HAP-1 (cell line): Measurements from ENCODE around the gene ATF2.
A peak's percentile ranks its signal among the peaks of the same experiment; 100 is the strongest.

Experiments used
- DNase-seq, 2 experiments: peaks; one replicate each; pipeline ENCODE4 v3.0.0-alpha.2; 2016 to 2020; ENCODE audit warnings: low spot score in 2 of 2
- H3K27me3 ChIP-seq: fragments of 250-450 bp; sonication (Bioruptor Pico); 2 replicates; pipeline ENCODE4 v1.5.1; 2020; ENCODE audit warnings: low read depth, mild to moderate bottlenecking, moderate library complexity
- H3K36me3 ChIP-seq: fragments of 250-450 bp; sonication (Bioruptor Pico); replicated peaks from 2 replicates; pipeline ENCODE4 v1.5.1; 2020; ENCODE audit warnings: mild to moderate bottlenecking
- H3K4me1 ChIP-seq: fragments of 250-450 bp; sonication (Bioruptor Pico); 2 replicates; pipeline ENCODE4 v1.5.1; 2020; ENCODE audit warnings: mild to moderate bottlenecking
- H3K4me3 ChIP-seq: fragments of 250-450 bp; sonication (Bioruptor Pico); 2 replicates; pipeline ENCODE4 v1.5.1; 2020; ENCODE audit warnings: mild to moderate bottlenecking, moderate library complexity
- H3K9me3 ChIP-seq: fragments of 250-450 bp; sonication (Bioruptor Pico); 2 replicates; pipeline ENCODE4 v1.5.1; 2020; ENCODE audit warnings: mild to moderate bottlenecking, moderate library complexity
- in situ Hi-C: fragments of 300-500 bp; cut with MboI; formaldehyde crosslinking; loops from 3 replicates; pipeline ENCODE4 v1.14.3; 2020; ENCODE audit warnings: low sequenced_read_pairs, inconsistent platforms, mixed read lengths

The ATF2 gene

DNA sequence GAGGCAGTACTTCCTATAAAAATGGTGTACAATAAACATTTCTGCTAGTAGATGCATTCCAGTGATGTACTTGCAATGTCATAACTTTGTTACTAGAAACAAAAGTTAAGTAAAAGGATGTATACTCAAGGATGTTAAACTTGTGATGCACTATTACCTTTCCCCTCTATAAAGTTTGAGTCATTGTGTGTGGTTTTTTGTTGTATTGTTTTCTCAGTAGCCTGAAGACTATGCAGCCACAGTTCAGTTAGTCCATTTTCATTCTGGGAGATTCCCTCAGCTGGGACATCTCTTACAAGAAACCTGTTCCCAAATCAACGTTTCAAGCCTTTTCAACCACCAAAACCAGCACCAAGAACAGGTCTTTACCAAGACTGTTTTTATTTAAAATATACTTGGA, 7.9 kb upstream of the ATF2 start:
- H3K4me1 ChIP-seq = peaks cover 7% of the 10 kb centered on the region
- in situ Hi-C loops = no loop called here

DNA sequence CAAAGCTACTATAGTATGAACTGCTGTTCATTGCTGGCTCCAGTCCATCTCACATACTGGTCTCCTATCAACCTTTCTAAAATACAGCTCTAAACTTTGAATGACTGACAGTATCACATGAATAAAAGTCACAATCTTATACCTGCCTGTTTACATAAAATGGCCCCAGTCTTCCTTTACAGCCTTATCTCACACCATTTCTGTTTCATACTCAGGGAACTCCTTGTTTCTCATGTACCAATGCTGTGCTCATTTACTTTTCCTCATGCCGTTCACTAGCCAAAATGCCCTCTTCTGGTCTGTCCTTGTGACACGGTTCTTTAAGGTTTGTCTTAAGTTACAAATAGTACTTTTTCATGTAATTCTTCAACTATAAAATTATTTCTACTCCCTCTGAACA, 7.3 kb upstream of the ATF2 start:
- Histone ChIP-seq H3K4me3 (no peak overlapping the region), H3K36me3 (peaks cover 45% of the 10 kb centered on the region), H3K9me3 (no peaks in the 10 kb centered on the region), H3K4me1 (peaks cover 7% of the 10 kb centered on the region), H3K27me3 (no peaks in the 10 kb centered on the region)
- in situ Hi-C loops = no loop called here
- no peak for DNase-seq

More for the DNA sequence above, 7.9 kb upstream of the ATF2 start:
- Histone ChIP-seq H3K36me3 (peaks cover 45% of the 10 kb centered on the region), H3K4me3 (no peak overlapping the region), H3K27me3 (no peaks in the 10 kb centered on the region), H3K9me3 (no peaks in the 10 kb centered on the region)
- no peak for DNase-seq

DNA sequence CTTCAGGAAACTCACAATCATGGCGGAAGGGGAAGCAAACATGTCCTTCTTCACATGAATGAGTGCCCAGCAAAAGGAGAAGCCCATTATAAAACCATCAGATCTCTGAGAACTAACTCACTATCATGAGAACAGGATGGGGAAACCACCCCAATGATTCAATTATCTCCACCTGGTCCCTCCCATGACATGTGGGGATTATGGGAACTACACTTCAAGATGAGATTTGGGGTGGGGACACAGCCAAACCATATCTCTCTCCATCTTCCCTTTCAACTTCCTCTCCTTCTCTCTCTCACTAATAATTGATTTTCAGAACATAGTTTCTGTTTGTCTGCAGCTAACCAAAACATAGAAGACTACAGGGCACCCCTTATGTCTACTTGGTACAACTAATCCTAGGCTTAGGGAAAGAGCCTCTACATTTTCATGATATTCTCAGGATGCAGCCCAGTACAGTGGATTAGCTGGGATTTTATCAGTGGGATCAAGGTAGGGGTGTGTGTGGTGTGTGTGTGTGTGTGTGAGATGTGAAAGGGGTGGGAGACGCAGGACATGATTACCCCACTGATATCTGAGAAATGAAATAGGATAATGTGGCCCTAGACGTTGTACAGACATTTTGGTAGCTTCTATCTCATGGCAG, 2.8 kb upstream of the ATF2 start:
- Histone ChIP-seq H3K27me3 (no peaks in the 10 kb centered on the region), H3K4me1 (no peaks in the 10 kb centered on the region; the same call in 1 of the 2 replicates), H3K36me3 (peaks cover 6% of the 10 kb centered on the region; the same call in 1 of the 2 replicates), H3K9me3 (no peaks in the 10 kb centered on the region), H3K4me3 (no peak overlapping the region)
- in situ Hi-C loops = no loop called here
- DNase-seq = no peak

DNA sequence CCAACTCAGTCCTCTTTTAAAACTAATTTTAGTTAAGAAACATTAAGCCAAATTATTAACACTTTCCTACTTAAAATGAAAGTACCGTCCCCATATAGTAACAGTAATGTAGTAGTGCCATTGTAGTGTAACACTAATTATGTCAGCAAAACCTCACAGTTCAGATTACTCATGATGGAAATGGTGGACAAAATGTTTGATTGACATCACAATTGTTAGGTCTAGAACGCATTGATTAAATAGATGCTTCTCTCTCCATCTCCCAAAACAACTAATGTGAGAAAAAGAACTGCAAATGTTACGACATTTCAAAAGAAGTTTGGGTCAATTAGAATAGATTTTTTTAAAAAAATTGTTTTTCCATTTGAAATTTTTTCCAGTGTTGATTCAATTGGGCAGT, 1.2 kb upstream of the ATF2 start:
- Histone ChIP-seq H3K36me3 (0 out of 2 replicates have a peak, but pooled peaks cover 3% of the 10 kb centered on the region), H3K9me3 (no peaks in the 10 kb centered on the region), H3K4me1 (no peaks in the 10 kb centered on the region; the same call in 1 of the 2 replicates), H3K4me3 (peak overlapping the region; percentile 88; the same call in 1 of the 2 replicates), H3K27me3 (no peaks in the 10 kb centered on the region)
- no peak for DNase-seq
- in situ Hi-C loops = no loop called here

DNA sequence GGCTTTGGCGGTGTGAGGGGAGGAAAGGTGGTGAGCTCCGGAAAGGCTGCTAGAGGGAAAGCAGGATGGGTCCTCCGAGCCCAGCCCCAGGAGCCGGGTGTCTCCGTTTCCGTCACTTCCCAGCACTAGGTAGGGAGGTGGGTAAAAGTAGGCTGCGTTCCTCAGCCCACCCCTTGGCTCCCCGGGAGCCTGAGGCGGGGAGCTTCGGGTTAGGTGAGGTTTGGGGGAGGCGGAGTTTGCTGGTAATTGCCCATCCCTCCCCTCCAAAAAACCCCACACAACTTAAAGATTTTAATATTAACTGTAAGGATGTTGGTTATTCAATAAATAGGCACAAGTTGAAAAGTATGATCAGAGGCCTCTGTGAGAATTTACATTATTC, 552 bp upstream of the ATF2 start:
- H3K36me3 ChIP-seq = 0 out of 2 replicates have a peak, but pooled peaks cover 3% of the 10 kb centered on the region
- H3K4me3 ChIP-seq = peak overlapping the region; percentile 88
- no peaks in the 10 kb centered on the region for H3K9me3 ChIP-seq
- in situ Hi-C loops = no loop called here
- DNase-seq = no peak
- H3K27me3 ChIP-seq = no peaks in the 10 kb centered on the region
- no peaks in the 10 kb centered on the region; the same call in 1 of the 2 replicates for H3K4me1 ChIP-seq

DNA sequence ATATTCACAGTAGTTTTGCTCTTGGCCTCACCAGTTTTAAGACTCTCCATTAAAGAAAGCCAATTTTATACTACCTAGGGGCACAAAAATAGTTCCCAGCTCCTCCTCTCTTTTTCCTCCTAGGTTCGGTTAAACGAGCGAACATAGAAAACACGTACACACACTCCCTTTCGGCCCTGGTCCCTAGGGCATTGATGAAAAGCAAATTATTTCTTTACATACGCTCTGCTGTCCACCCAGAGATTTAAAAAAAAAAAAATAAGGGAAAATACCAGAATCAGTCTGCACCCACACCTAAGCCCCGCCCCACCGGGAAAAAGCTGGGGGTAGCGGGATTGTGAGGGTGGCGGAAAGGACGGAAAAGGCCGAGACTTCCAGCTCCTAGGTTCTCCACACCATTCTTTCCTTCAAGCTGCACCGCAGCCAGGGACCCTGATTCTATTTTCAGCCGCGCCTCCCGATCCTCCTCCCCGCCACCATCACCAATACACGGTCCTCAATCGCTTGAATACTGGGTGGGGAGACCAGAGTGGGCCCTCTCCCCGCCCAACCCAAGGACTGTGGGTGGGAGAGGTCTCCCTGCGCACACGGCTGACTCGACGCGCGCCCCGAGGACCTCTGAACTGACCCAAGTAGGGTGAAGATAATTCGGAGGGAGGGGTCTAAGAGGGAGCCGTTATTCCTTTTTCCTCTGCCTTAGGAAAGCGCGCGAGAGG, 769 bp downstream of the ATF2 start:
- in situ Hi-C loops = no loop called here
- DNase-seq = peak; percentile 41 to 75

DNA sequence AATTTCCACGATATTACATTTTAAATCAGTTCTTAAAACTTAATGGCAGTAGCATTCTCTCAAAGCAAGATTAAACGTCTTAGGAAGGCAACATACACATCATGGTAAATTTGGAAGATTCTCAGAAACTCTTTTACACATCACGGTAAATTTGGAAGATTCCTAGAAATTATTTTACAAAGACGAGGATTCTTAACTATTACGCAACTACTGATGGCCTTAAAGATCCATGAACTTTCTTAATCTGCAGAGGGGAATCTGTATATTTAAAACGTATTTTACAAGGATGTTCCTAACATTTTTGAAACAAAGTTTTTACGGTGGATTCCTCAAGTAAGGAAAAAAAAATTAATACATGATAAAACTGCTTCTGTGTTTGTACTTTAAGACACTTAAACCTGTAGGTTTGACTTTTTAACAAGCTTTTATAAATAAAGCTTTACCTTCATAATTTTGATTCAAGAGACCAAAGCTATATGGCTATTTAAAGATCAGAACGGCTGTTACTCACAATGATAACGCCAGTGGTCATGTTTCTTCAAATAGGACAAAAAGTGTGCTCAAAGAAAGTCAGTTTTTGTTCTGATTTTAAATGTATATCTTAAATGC, 1.7 kb downstream of the ATF2 start:
- Histone ChIP-seq H3K4me1 (no peaks in the 10 kb centered on the region; the same call in 1 of the 2 replicates), H3K4me3 (peak overlapping the region; percentile 88), H3K36me3 (0 out of 2 replicates have a peak, but pooled peaks cover 3% of the 10 kb centered on the region)

More for the DNA sequence above, 769 bp downstream of the ATF2 start:
- peak overlapping the region; percentile 88 for H3K4me3 ChIP-seq
- no peaks in the 10 kb centered on the region; the same call in 1 of the 2 replicates for H3K4me1 ChIP-seq
- H3K36me3 ChIP-seq = 0 out of 2 replicates have a peak, but pooled peaks cover 3% of the 10 kb centered on the region
- H3K9me3 ChIP-seq = no peaks in the 10 kb centered on the region
- H3K27me3 ChIP-seq = no peaks in the 10 kb centered on the region

DNA sequence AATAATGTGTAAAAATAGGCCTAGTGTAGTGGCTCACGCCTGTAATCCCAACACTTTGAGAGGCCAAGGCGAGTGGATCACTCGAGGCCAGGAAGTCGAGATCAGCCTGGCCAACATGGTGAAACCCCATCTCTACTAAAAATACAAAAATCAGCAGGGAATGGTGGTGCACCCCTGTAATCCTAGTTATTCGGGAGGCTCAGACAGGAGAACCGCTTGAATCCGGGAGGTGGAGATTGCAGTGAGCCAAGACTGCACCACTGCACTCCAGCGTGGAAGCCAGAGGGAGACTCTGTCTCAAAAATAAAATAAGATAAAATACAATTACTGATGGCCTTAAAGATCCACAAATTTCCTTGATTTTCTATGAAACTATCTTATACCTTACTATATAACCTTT, 3.8 kb downstream of the ATF2 start:
- Histone ChIP-seq H3K36me3 (0 out of 2 replicates have a peak, but pooled peaks cover 3% of the 10 kb centered on the region), H3K4me3 (no peak overlapping the region), H3K4me1 (no peaks in the 10 kb centered on the region; the same call in 1 of the 2 replicates), H3K27me3 (no peaks in the 10 kb centered on the region), H3K9me3 (no peaks in the 10 kb centered on the region)
- in situ Hi-C loops = no loop called here
- no peak for DNase-seq

More for the DNA sequence above, 1.7 kb downstream of the ATF2 start:
- peak in 1 of 2 experiments; percentile 24 for DNase-seq
- in situ Hi-C loops = no loop called here
- Histone ChIP-seq H3K9me3 (no peaks in the 10 kb centered on the region), H3K27me3 (no peaks in the 10 kb centered on the region)

DNA sequence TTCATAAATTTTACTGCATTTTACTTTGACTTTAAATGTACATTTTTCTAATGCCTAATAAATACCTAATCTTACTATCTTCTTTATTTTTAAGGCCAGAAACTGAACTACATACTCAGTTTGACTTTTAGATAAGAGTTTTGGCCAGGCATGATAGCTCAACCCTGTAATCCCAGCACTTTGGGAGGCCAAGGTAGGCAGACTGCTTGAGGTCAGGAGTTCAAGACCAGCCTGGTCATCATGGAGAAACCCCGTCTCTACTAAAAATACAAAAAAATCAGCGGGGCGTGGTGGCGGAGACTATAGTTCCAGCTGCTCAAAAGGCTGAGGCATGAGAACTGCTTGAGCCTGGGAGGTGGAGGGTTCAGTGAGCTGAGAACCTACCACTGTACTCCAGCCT, 9.1 kb downstream of the ATF2 start:
- in situ Hi-C loops = no loop called here
- H3K4me3 ChIP-seq = no peak overlapping the region
- no peaks in the 10 kb centered on the region for H3K36me3 ChIP-seq
- no peak for DNase-seq
- H3K9me3 ChIP-seq = no peaks in the 10 kb centered on the region
- H3K4me1 ChIP-seq = peaks cover 15% of the 10 kb centered on the region
- H3K27me3 ChIP-seq = no peaks in the 10 kb centered on the region

DNA sequence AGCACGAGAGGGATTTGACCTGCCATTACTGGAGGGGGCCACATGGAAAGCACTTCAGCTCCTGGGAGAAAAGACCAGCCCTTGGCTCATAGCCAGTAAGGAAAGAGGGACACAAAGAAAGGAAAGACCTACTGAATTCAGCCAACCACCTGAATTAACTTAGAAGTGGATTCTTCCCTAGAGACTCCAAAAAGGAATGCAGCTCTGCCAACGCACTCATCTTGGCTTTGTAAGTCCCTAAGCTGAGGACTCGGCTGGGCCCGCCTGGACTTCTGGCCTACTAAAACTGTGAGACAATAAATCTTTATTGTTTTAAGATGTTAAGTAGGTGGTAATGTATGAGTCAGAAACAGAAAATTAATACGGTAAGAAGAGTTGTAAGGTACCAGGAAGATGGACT, 11.5 kb downstream of the ATF2 start:
- Histone ChIP-seq H3K36me3 (no peaks in the 10 kb centered on the region), H3K4me1 (peaks cover 29% of the 10 kb centered on the region), H3K9me3 (no peaks in the 10 kb centered on the region), H3K4me3 (no peak overlapping the region), H3K27me3 (no peaks in the 10 kb centered on the region)
- in situ Hi-C loops = no loop called here
- DNase-seq = peak; percentile 64 to 70

DNA sequence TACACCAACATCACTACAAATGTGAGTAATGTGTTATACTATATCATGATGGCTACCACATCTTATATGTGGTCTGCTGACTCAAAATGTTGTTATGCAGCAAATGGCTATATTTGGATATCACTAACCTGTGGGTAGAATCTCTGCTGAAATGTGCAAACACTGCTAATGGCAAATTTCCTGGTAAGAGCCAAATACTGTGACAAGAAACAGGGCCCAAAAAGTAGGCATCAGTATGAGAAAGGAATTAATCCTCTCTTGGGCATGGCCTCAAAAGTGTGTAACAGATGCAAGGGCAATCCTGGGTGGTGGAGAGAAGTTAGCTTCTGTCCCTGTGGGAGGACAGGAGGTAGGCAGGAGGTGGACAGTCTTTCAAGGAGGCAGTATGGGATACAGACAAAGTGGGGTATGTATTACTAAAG, 13.3 kb downstream of the ATF2 start:
- Histone ChIP-seq H3K4me1 (peaks cover 29% of the 10 kb centered on the region), H3K9me3 (no peaks in the 10 kb centered on the region), H3K36me3 (peaks cover under 1% of the 10 kb centered on the region), H3K4me3 (no peak overlapping the region), H3K27me3 (no peaks in the 10 kb centered on the region)
- in situ Hi-C loops = no loop called here
- DNase-seq = no peak

DNA sequence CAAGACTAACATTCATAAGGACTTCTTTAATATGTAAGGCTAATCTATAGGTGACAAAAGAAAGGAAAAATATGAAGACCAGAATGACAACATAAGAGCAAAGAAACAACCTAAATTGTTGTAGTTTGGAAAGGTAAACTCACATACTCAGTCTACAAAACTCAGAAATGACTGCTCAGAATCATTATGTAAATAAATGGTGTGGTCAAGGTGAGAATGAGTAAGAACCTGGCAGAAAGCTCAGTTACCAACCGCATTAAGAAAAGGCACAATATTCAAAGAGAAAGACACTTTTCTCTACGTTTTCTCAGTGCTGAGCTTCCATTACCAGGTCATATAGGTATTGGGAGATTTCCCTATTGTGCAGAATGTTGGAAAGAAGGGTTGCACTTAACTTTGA, 15.8 kb downstream of the ATF2 start:
- H3K9me3 ChIP-seq = no peaks in the 10 kb centered on the region
- H3K27me3 ChIP-seq = no peaks in the 10 kb centered on the region
- peaks cover 7% of the 10 kb centered on the region for H3K36me3 ChIP-seq
- H3K4me1 ChIP-seq = peaks cover 23% of the 10 kb centered on the region
- no peak overlapping the region for H3K4me3 ChIP-seq
- in situ Hi-C loops = no loop called here
- DNase-seq = no peak

DNA sequence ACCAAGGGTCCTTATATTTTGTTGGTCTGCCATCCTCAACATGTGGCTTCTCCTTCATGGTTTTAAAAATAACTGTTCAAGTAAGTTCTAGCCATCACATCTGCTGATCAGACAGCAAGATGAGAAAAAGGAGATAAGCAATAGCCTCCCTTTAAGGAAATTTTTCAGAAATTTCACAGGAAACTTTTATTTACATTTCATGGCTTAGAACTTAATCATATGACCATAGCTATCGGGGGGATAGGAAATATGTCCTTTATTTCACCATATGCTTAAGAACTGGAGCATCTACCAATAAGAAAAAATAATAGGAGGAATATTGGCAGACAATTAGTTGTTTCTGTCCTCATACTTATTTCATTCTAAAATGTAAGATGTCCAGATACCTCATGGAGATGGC, 16.2 kb downstream of the ATF2 start:
- Histone ChIP-seq H3K4me1 (peaks cover 18% of the 10 kb centered on the region), H3K4me3 (no peak overlapping the region), H3K27me3 (no peaks in the 10 kb centered on the region), H3K9me3 (no peaks in the 10 kb centered on the region), H3K36me3 (peaks cover 7% of the 10 kb centered on the region)
- in situ Hi-C loops = no loop called here
- DNase-seq = no peak

DNA sequence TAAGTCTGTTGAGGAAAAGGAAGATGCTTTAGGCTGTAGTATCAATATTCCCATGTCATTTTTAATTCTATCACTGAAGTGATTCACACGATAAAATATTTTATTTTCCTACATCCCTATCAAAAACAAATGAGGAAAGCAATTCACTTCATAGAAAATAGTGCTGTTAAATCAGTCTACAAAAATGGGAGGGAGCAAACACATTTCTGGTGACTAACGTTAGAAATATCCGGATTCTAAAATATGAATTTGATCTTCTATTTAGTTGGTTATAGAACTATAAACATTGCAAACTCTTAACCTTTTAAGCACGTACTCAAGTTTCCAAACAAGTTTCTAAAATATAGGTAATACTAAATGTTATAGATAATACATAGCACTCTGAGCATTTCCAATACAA, 20.8 kb downstream of the ATF2 start:
- no peaks in the 10 kb centered on the region for H3K9me3 ChIP-seq
- H3K4me1 ChIP-seq = peaks cover under 1% of the 10 kb centered on the region; the same call in 1 of the 2 replicates
- in situ Hi-C loops = no loop called here
- no peak overlapping the region for H3K4me3 ChIP-seq
- no peaks in the 10 kb centered on the region for H3K27me3 ChIP-seq
- no peak for DNase-seq
- H3K36me3 ChIP-seq = peaks cover 7% of the 10 kb centered on the region
